Vagina (tissue), 2 donors: ENCODE measurements around the gene GNB1L.

Experiments used
- POLR2A ChIP-seq, 2 donors: fragments of 450-650 bp; IDR thresholded peaks; one replicate each; pipeline ENCODE4 v1.6.1; 2017; ENCODE audit warnings: antibody characterized with exemption in 2 of 2, mild to moderate bottlenecking in 2 of 2, moderate library complexity in 2 of 2
- TF ChIP-seq, protein P1 (sequence below), 3 experiments: fragments of 450-650 bp in 2 of 3; fragments of 200-600 bp in 1 of 3; sonication (generic) in 1 of 3; IDR thresholded peaks; one replicate each; pipeline ENCODE4 v1.5.1; 2017 to 2019; ENCODE audit warnings: antibody characterized with exemption in 3 of 3, mild to moderate bottlenecking in 2 of 3, moderate library complexity in 2 of 3

DNA sequence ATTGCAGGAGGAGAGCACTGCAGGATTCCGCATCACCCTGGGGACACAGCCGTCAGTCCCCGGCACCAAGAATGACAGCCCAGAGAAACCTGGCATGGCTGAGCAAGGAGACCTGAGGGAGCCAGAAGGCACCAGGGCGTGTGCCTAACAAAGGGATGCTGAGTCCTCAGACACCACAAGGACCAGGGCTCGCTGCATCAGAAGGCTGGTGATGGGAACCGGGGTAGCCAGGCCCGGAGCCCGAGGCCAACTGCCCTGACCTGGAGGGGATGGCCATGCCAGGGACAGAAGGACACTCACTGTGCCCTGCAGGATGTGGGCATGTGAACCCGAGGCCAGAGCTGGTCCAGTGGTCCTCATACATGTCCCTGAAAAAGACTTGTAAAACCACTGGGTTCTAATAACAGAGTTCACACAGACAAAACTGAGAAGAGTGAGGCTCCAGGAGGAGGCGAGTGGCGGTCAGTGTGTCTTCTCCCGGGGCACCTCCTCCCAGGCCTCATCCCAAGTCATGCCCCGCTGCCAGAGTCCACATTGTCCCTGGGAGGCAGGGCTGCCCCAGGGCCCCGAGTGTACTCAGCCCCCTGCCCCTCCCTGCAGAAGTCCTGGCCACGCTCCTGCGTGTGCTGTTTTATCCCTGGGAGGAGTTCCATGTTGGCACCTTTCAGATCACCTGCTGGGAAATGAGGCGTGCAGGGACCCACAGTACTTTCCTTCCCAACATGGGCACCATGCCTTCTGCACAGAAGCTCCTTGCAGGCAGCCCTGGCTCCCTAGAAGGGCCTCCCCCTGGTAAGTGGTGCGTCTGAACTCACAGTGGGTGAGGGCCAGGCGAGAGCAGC is 51.6 kb downstream of the GNB1L start:
- TF ChIP-seq, protein P1, sequence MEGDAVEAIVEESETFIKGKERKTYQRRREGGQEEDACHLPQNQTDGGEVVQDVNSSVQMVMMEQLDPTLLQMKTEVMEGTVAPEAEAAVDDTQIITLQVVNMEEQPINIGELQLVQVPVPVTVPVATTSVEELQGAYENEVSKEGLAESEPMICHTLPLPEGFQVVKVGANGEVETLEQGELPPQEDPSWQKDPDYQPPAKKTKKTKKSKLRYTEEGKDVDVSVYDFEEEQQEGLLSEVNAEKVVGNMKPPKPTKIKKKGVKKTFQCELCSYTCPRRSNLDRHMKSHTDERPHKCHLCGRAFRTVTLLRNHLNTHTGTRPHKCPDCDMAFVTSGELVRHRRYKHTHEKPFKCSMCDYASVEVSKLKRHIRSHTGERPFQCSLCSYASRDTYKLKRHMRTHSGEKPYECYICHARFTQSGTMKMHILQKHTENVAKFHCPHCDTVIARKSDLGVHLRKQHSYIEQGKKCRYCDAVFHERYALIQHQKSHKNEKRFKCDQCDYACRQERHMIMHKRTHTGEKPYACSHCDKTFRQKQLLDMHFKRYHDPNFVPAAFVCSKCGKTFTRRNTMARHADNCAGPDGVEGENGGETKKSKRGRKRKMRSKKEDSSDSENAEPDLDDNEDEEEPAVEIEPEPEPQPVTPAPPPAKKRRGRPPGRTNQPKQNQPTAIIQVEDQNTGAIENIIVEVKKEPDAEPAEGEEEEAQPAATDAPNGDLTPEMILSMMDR (IDR thresholded peaks at IDR 0.05) = no peak
- no peak for TF ChIP-seq POLR2A (IDR thresholded peaks at IDR 0.05)
